ENCODE data around the gene ETFDH.
"Not testable (repeated sequence)": the region's sequence is repeated elsewhere in the genome, so short reads cannot be mapped to it uniquely, and the experiment has no call there.

Gene ETFDH

DNA sequence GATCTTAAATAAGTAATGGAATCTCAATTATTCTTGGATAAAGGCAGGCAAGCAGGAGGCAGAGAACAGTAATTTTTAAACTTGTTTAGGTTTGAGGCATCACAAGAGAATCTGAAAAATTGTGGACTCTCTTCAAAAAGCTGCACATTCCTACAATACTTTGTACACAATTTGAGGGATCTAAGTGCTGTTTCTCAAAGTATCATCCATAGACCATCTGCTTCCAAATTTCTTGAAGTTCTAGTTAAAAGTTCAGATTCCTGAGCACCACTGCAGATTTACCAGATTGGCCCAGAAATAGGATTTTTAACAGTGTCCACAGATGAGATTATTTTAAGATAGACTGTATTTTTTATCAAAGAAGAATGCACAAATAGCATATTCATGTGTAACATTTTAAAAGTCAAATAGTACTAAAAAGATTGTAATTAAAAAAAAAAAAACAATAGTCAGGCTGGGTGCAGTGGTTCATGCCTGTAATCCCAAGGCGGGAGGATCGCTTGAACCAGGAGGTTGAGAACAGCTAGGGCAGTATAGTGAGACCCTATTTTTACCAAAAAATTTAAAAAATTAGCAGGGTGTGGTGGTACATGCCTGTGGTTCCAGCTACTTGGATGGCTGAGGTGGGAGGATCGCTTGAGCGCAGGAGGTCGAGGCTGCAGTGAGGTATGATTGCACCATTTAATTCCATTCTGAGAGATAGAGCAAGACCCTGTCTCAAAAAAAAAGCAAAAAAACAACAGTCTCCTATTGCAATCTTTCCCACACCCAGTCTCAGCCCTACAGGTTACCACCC, 82.5 kb downstream of the ETFDH start:
- DNase-seq (ENCODE audit: low spot score) = no peak

DNA sequence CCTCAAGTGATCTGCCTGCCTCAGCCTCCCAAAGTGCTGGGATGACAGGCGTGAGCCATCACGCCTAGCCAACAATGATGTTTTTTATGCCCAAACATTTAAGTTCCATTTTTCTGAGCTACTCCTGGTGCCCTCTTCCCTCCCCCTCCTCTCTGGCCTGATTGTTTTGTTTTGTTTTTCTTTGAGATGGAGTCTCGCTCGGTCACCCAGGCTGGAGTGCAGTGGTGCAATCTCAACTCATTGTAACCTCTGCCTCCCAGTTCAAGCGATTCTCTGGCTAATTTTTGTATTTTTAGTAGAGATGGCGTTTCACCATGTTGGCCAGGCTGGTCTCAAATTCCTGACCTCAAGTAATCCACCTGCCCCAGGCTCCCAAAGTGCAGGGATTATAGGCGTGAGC, 83.7 kb downstream of the ETFDH start:
- DNase-seq (ENCODE audit: low spot score) = not testable (repeated sequence)

DNA sequence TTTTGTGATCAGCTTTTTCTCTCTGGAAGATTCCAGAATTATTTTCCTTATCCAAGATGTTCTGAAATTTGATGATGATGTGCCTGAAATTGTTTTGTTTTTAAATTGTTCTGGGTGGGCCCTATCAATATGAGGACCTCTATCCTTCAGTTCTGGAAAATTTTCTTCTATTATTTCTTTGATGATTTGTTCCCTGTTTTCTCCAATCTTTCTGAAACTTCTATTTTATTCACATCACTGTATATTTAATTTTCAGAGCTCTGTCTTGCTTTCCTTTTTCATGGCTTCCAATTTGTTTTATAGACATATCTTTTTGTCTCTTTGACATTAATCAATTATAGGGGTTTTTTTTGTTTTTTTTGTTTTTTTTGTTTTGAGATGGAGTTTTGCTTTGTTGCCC, 84.5 kb downstream of the ETFDH start:
- no peak for DNase-seq (ENCODE audit: low spot score)

DNA sequence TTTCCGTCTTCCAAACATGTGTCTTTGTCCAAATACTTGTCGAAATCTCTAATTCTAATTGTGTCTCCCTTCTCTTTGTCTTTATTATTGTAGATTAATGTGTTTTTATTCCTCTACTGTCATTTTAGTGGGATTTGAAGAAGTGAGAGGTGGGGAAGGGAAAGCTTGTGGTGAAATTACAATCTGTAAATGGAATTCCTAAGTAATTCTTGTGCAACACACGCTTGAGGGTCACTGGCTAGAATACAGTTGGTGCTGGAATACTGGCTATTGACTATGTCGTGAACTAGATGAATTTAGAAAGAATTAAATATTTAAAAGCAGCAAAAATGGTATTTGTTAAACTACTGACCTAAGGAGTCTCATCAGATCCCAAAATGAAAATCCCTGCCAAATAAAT, 86.0 kb downstream of the ETFDH start:
- DNase-seq (ENCODE audit: low spot score) = no peak

DNA sequence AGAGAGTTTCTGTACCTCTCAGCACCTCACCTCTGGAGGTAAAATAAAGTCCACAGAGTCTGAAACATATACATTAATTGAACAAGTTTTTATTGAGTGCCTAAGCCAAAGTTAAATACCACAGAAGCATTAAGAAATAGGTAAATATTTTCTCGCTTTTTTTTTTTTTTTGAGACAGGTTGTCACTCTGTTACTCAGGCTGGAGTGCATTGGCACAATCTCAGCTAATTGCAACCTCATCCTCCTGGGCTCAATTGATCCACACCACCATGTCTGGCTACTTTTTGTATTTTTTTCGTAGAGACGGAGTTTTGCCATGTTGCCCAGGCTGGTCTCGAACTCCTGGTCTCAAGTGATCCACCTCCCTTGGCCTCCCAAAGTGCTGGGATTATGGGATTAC, 86.6 kb downstream of the ETFDH start:
- no peak for DNase-seq (ENCODE audit: low spot score)

Small RNAs within 50 kb of the gene (small RNA-seq; reads per million reads assigned to genes)
- 0.10 to 0.84 reads per million in 2 experiments for gene RF00012
